GM12891 (cell line): ENCODE results near the gene B3GLCT. TPM values are rescaled to one million over a fixed set of nuclear protein-coding genes. Genes with fewer than 3 reads are reported as not detected.
A peak's percentile ranks its signal among the peaks of the same experiment; 100 is the strongest.

Source experiments
- DNase-seq: peaks from one replicate; pipeline ENCODE4 v3.0.0; 2011; ENCODE audit warnings: low spot score; ENCODE audit not compliant: insufficient read length
- FAIRE-seq: peaks from 2 replicates; lab custom pipeline; 2011; peaks lifted over from hg19 to GRCh38; lab: Jason Lieb, UNC
- PAX5 ChIP-seq: IDR thresholded peaks from 2 replicates; pipeline ENCODE4 v1.6.1; 2011; ENCODE audit warnings: low read length, moderate library complexity, mild to moderate bottlenecking; ENCODE audit not compliant: insufficient read depth, severe bottlenecking
- POLR2A ChIP-seq: IDR thresholded peaks from 2 replicates; pipeline ENCODE4 v1.6.1; 2011; ENCODE audit warnings: low read depth, low read length, control low read depth
- POLR2AphosphoS5 ChIP-seq: IDR thresholded peaks from 2 replicates; pipeline ENCODE4 v1.6.1; 2011; ENCODE audit warnings: low read depth, low read length, control low read depth
- POU2F2 ChIP-seq: IDR thresholded peaks from 2 replicates; pipeline ENCODE4 v1.6.1; 2011; ENCODE audit warnings: low read depth, mild to moderate bottlenecking, control low read depth, low read length, moderate library complexity
- SPI1 ChIP-seq: IDR thresholded peaks from 2 replicates; pipeline ENCODE4 v1.6.1; 2011; ENCODE audit warnings: low read depth, low read length, control low read depth
- TAF1 ChIP-seq: IDR thresholded peaks from 2 replicates; pipeline ENCODE4 v1.6.1; 2011; ENCODE audit warnings: low read depth, low read length, control low read depth
- polyA plus RNA-seq: library from polyadenylated mRNA; unstranded; fragments of >200 nt; gene quantifications from one replicate; pipeline ENCODE4 v1.2.1, GENCODE V29; 2012; ENCODE audit warnings: low read depth, missing spikeins, inconsistent platforms; ENCODE audit not compliant: missing spikeins

The B3GLCT gene
- 0.08 TPM for polyA plus RNA-seq

GRCh38 chr13:31199849-31200636 lies at the start of gene B3GLCT:
TSS of gene B3GLCT (plus strand) at chr13:31199975. CDS start at chr13:31200085, 110 bp downstream.
- peak; percentile 96 for FAIRE-seq

GRCh38 chr13:31150315-31150985 lies 49.3 kb upstream of the B3GLCT start:
- FAIRE-seq, result no peak
- DNase-seq, result no peak
- TF ChIP-seq TAF1, result no peak
- TF ChIP-seq SPI1, result no peak
- no peak for TF ChIP-seq POU2F2
- TF ChIP-seq POLR2A, result no peak
- TF ChIP-seq PAX5, result no peak
- no peak for TF ChIP-seq POLR2AphosphoS5

More at GRCh38 chr13:31199849-31200636, at the start of gene B3GLCT:
- TF ChIP-seq PAX5 (peak; percentile 31), TAF1 (no peak)
- DNase-seq, result peak; percentile 94

GRCh38 chr13:31151837-31152236 lies 47.9 kb upstream of the B3GLCT start:
- TF ChIP-seq PAX5 (no peak), SPI1 (no peak), POLR2A (no peak), POLR2AphosphoS5 (no peak), TAF1 (no peak), POU2F2 (no peak)
- FAIRE-seq (no peak), DNase-seq (no peak)

- TF ChIP-seq POLR2AphosphoS5, result no peak
- DNase-seq (no peak), FAIRE-seq (no peak)
Measured at GRCh38 chr13:31154939-31155338, 44.8 kb upstream of the B3GLCT start.

- no peak for TF ChIP-seq SPI1
- FAIRE-seq (no peak), DNase-seq (no peak)
Measured at GRCh38 chr13:31159306-31159705, 40.5 kb upstream of the B3GLCT start.

- no peak for TF ChIP-seq POLR2AphosphoS5
- no peak for TF ChIP-seq SPI1
- TF ChIP-seq TAF1, result peak; percentile 49; the same call in 1 of the 2 replicates
- DNase-seq (no peak), FAIRE-seq (peak; percentile 50)
Measured at GRCh38 chr13:31160857-31161556, 38.8 kb upstream of the B3GLCT start.

GRCh38 chr13:31161557-31162150 lies 38.1 kb upstream of the B3GLCT start, which contains the start of gene HSPH1:
TSS of gene HSPH1 (minus strand) at chr13:31161904. CDS start at chr13:31161582, 322 bp downstream.
- DNase-seq (peak; percentile 85), FAIRE-seq (peak; percentile 68)
- TF ChIP-seq TAF1 (peak; percentile 81), SPI1 (peak; percentile 82), PAX5 (no peak), POLR2AphosphoS5 (peak; percentile 79), POLR2A (peak; percentile 86), POU2F2 (no peak)

GRCh38 chr13:31162151-31163008 lies 37.4 kb upstream of the B3GLCT start:
- FAIRE-seq (peak; percentile 97), DNase-seq (peak; percentile 69)
- TF ChIP-seq POLR2A, result no peak
- TF ChIP-seq POU2F2, result peak; percentile 53; the same call in 1 of the 2 replicates

- FAIRE-seq (no peak), DNase-seq (no peak)
- TF ChIP-seq SPI1, result no peak
- TF ChIP-seq POLR2AphosphoS5, result no peak
- TF ChIP-seq POLR2A, result no peak
- no peak for TF ChIP-seq PAX5
- TF ChIP-seq POU2F2, result no peak
- no peak for TF ChIP-seq TAF1
Measured at GRCh38 chr13:31166591-31166990, 33.2 kb upstream of the B3GLCT start.
